HG03460 (cell line): ENCODE data around the gene UCP2.
A peak's percentile ranks its signal among the peaks of the same experiment; 100 is the strongest.

ENCODE experiments used
- ATAC-seq: cut with Tn5 transposase; IDR thresholded peaks from one replicate; pipeline ENCODE4 v1.9.1; 2021; ENCODE audit not compliant: unreplicated experiment

UCP2 gene

GRCh38 chr11:74010306-74011300 is 28.0 kb upstream of the UCP2 start:
- no peak for ATAC-seq

- no peak for ATAC-seq
Measured at GRCh38 chr11:74009675-74010305, 27.1 kb upstream of the UCP2 start.

GRCh38 chr11:74009230-74009547 is 26.5 kb upstream of the UCP2 start:
- no peak for ATAC-seq

- no peak for ATAC-seq
Measured at GRCh38 chr11:74008373-74009229, 26.0 kb upstream of the UCP2 start, which contains the start of gene UCP3. TSS of gene UCP3 (minus strand) at chr11:74009085. CDS start at chr11:74007042, 2,043 bp downstream.

- ATAC-seq, result no peak
Measured at GRCh38 chr11:74007691-74008372, 25.2 kb upstream of the UCP2 start.

- ATAC-seq, result no peak
Measured at GRCh38 chr11:74006743-74007304, 24.2 kb upstream of the UCP2 start.

GRCh38 chr11:74005721-74006517 is 23.3 kb upstream of the UCP2 start:
- no peak for ATAC-seq

GRCh38 chr11:74004759-74005615 is 22.3 kb upstream of the UCP2 start:
- ATAC-seq, result peak; percentile 62

- no peak for ATAC-seq
Measured at GRCh38 chr11:74004046-74004695, 21.5 kb upstream of the UCP2 start.

- ATAC-seq, result no peak
Measured at GRCh38 chr11:74002832-74003231, 20.2 kb upstream of the UCP2 start.

GRCh38 chr11:74001822-74002286 is 19.2 kb upstream of the UCP2 start:
- no peak for ATAC-seq

- no peak for ATAC-seq
Measured at GRCh38 chr11:74000307-74001133, 17.9 kb upstream of the UCP2 start.

- ATAC-seq, result no peak
Measured at GRCh38 chr11:73999581-74000306, 17.1 kb upstream of the UCP2 start.

- ATAC-seq, result no peak
Measured at GRCh38 chr11:73998846-73999575, 16.4 kb upstream of the UCP2 start.

- ATAC-seq, result no peak
Measured at GRCh38 chr11:73997120-73997770, 14.6 kb upstream of the UCP2 start.
